IgD-negative memory B cell (primary cell): ENCODE measurements around the gene ITGB3. TPM values are rescaled to one million over a fixed set of nuclear protein-coding genes. Genes with fewer than 3 reads are reported as not detected.
A peak's percentile ranks its signal among the peaks of the same experiment; 100 is the strongest.
"Not testable (repeated sequence)": the region's sequence is repeated elsewhere in the genome, so short reads cannot be mapped to it uniquely, and the experiment has no call there.

Experiments
- H3K27ac Mint-ChIP-seq, 3 donors: one replicate each; pipeline ENCODE4 v1.8.0; 2020 to 2022; ENCODE audit warnings: mild to moderate bottlenecking in 3 of 3, mixed read lengths in 3 of 3, moderate library complexity in 1 of 3
- H3K27me3 Mint-ChIP-seq: one replicate; pipeline ENCODE4 v1.8.0; 2021; ENCODE audit warnings: mixed read lengths
- H3K36me3 Mint-ChIP-seq: one replicate; pipeline ENCODE4 v1.8.0; 2020; ENCODE audit warnings: mild to moderate bottlenecking, mixed read lengths
- H3K4me1 Mint-ChIP-seq, 3 donors: one replicate each; pipeline ENCODE4 v1.8.0; 2020 to 2022; ENCODE audit warnings: mixed read lengths in 3 of 3, mild to moderate bottlenecking in 1 of 3
- H3K4me3 Mint-ChIP-seq, 4 donors: one replicate each; pipeline ENCODE4 v1.8.0; 2020 to 2022; ENCODE audit warnings: mild to moderate bottlenecking in 4 of 4, mixed read lengths in 4 of 4, moderate library complexity in 3 of 4
- H3K9me3 Mint-ChIP-seq, 3 donors: one replicate each; pipeline ENCODE4 v1.8.0; 2020 to 2021; ENCODE audit warnings: mixed read lengths in 3 of 3, mild to moderate bottlenecking in 1 of 3
- polyA plus RNA-seq: library from polyadenylated mRNA; unstranded; fragments of 300-500 nt; fragmentation: Illumina TruSeq; gene quantifications from one replicate; pipeline ENCODE4 v1.2.3, GENCODE V29; 2021

Gene ITGB3
- 3.4 TPM for polyA plus RNA-seq

DNA sequence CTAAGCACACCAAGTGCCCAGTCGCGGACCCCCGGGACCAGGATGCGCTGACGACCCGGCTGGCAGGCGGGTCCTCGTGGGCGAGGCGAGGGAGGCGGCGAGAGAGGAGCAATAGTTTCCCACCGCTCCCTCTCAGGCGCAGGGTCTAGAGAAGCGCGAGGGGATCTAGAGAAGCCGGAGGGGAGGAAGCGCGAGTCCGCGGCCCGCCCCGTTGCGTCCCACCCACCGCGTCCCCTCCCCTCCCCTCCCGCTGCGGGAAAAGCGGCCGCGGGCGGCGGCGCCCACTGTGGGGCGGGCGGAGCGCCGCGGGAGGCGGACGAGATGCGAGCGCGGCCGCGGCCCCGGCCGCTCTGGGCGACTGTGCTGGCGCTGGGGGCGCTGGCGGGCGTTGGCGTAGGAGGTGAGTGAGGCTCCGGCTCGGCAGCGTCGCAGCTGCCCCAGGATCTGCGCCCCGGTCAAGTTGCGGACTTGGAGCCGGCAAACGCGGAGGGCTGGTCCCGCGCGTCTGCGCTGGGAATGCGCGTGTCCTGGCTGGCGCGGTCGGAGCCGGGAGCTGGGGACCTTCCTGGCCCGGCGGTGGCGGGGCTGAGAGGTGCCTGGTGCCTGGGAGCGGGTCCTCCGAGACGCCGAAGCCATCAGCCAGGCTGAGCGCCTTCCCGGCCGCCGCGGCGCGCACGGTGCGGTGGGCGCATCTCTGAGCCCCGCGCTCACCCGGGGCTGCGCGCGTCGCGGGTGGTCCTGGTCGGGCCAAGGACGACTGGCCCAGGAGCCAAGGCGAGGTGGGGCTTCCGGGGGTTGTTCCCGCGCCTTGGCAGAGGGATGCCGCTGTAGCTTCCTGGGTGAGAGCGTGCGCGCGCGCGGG, at the start of gene ITGB3:
ITGB3 (plus strand) TSS at position 287 of the 862 bp plus-strand sequence; CDS start at position 322, 35 bp downstream.
- Mint-ChIP-seq H3K27ac (peak within 1 kb of the TSS in 1 of 3 donors; percentile 82), H3K9me3 (no peaks in the 10 kb centered on the region), H3K36me3 (peaks cover 2% of the 10 kb centered on the region), H3K4me1 (peaks cover 4 to 6% (median 6%) of the 10 kb centered on the region in 3 donors), H3K4me3 (peak within 1 kb of the TSS; percentile 86 to 96 (median 90)), H3K27me3 (peaks cover 12% of the 10 kb centered on the region)

DNA sequence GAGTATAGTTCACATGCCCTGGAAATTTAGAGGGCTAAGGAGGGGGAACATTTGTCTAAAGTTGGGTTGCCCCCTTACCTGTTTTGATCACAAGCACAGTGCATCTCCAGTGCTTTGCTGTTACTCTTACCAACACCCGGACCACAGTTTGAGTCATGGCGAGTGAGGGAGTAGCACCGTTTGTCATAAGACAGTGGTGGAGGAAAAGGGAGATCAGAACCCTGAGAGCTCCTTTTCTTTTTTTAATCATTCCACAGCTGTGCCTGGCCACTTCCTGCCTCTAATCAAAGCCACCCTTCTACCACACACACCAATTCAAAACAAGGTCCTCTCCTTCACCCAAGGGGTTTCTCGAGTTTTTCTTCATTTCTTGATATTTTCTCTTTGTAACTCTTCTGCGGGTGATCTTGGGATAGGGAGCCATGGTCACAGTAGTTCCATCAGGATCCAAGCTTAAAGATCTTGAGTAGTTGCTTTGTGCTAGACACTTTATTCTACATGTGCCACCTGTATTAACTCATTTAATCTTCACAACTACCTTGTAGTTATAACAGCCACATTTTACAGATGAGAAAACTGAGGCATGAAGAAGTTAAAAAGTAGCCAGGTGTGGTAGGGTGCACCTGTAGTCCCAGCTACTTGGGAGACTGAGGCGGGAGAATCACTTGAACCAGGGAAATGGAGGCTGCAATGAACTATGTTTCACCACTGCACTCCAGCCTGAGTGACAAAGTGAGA, 49.5 kb upstream of the ITGB3 start:
- Mint-ChIP-seq H3K27me3 (no peaks in the 10 kb centered on the region), H3K27ac (peak overlapping the region; percentile 94 to 98 (median 96)), H3K36me3 (peaks cover 4% of the 10 kb centered on the region), H3K4me3 (peak overlapping the region; percentile 79 to 92 (median 84)), H3K9me3 (no peaks in the 10 kb centered on the region), H3K4me1 (peaks cover 56 to 69% (median 58%) of the 10 kb centered on the region in 3 donors)

DNA sequence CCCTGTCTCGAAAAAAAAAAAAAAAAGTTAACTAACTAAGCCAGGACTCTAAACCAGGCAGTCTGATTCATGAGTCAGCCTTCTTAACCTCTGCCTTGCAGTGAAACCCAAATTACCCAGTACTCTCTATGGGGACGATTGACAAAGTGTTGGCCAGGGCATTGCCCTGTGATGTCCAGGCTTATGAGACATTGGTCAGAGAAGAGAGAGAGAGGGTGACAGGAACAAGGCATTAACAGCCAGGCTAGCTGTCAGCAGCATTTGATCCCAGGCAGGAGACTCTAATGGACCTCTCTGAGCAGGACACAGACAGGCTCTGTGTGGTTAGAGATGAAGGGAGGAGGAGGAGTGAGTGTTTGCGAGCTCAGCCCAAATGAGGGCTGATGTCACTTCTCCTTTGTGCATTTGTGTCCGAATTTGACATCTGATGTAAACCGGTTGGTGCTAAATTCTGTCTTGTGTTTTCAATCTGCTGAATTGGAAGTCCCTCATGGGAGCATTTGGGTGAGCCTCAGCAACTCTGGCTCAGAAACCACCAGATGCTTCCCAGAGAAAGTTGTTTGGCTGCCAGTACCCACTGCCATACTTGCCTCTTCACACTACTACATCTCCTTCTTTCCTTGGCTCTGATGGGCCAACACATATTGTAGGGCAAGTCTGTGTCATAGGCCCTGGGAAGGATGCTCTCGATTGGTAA, 48.8 kb upstream of the ITGB3 start:
- Mint-ChIP-seq H3K9me3 (no peaks in the 10 kb centered on the region), H3K27me3 (no peaks in the 10 kb centered on the region), H3K27ac (peak overlapping the region; percentile 94 to 98 (median 96)), H3K36me3 (peaks cover 4% of the 10 kb centered on the region), H3K4me1 (peaks cover 55 to 66% (median 56%) of the 10 kb centered on the region in 3 donors), H3K4me3 (peak overlapping the region; percentile 79 to 92 (median 84))

DNA sequence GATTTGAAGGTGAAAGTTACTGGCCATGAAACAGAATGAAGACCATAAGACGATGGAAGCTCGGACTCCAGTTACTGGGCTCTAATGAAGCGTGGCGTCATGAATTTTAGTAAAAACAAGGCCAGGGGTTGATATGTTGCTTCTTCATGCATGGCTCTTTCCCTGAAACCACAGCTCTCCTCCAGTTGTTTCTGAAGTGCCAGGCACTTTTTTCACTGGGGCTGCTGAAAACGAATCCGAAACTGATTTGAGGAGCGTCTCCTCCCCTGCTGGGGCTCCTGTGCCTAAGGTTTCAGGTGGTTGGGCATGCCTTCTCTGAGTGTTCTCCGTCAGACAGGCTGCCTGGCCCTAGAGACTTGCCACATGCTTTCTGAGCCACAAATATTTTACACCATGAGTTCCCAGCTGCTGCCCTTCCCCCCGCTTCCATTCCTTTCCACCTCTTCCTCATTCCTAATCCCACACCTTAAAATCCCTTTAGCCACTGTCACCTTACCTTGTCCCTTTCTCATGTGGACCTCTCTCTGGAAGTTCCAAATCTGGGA, 48.1 kb upstream of the ITGB3 start:
- Mint-ChIP-seq H3K36me3 (peaks cover 2% of the 10 kb centered on the region), H3K9me3 (no peaks in the 10 kb centered on the region), H3K27ac (peak overlapping the region; percentile 94 to 98 (median 96)), H3K27me3 (no peaks in the 10 kb centered on the region), H3K4me3 (peak overlapping the region; percentile 79 to 92 (median 84)), H3K4me1 (peaks cover 49 to 59% (median 50%) of the 10 kb centered on the region in 3 donors)

DNA sequence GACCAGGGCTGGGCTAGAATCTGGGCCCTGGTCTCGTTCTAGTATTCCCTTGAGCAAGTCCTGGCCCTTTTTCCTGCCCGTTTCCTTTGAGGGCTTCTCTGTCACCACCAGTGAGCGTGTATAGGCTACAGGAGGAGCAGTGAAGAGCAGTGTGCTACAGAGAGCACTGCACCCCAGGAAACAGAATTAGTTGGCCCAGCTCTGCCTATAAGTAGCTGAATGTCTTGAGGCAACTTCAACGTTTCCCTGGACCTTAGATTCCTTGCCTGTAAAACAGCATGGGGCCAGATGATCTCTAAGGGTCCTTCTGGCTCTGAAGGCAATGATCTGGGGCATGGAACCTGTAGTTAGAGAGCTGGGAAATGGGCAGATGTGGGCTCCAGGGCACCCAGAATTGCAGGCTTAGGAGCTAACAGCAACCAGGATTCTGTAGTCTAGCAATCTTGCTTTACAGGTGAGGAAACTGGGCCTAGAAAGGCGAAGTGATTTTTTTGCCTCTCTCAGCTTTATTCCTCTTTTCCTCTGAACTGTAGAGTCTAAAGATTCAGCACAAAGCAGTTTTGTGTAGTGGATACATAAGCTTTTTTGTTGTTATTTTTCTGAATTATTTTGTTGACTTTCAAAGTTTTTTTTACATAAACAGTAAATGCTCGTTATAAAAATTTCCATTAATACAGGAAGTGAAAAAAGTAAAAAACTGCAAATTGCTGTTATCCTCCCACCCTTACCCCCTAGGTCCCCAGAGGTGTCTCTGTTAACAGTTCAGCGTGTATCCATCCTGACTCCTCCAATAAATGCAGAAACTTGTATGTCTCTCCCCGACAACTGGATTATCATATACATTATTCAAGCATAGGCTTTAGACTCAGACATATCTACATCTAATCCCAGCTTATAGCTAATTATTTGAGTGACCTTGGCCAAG, 46.2 kb upstream of the ITGB3 start:
- Mint-ChIP-seq H3K9me3 (no peaks in the 10 kb centered on the region), H3K36me3 (peaks cover 2% of the 10 kb centered on the region), H3K4me3 (peak overlapping the region in 2 of 4 donors; percentile 9 to 46), H3K4me1 (peaks cover 48 to 55% (median 50%) of the 10 kb centered on the region in 3 donors), H3K27ac (peak overlapping the region in 2 of 3 donors; percentile 94 to 98), H3K27me3 (no peaks in the 10 kb centered on the region)

DNA sequence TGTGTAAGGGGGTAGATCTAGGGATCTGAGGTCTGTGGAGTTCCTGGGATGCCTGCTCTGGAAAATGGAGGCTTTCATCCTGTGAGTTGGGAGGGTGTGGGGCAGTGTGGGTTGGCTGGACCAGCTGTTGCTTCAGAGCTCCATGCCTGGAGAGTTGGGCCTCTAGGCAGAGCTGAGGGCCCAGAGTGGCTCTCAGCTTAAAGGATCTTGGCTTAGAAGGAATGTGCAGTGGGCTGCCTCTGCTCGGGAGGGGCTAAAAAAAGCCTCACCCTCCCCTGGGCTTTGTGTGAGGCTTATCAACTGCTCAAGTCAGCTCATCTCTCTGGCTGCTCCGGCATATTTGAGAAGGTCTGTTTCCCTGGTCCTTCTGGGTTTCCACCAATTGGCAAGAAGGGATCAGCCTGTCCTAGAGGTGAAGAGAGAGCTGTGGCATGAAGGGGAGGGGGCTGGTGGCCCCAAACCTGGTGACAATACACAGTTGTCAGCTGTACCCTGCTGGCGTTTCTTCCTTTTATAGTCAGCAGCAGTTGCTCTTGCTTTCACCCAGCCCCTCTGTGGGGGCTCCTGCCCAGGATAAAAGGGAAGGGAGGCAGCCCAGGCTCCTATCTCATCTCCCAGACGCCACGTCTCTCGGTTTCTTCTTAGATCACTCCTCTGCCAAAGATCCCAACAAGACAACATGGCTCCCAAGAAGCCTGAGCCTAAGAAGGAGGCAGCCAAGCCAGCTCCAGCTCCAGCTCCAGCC, 44.7 kb upstream of the ITGB3 start, which contains the start of gene MYL4:
MYL4 (plus strand) TSS at position 605 of the 745 bp plus-strand sequence; CDS start at position 680, 75 bp downstream.
- Mint-ChIP-seq H3K4me1 (peaks cover 42 to 48% (median 44%) of the 10 kb centered on the region in 3 donors), H3K27me3 (no peaks in the 10 kb centered on the region), H3K36me3 (no peaks in the 10 kb centered on the region), H3K27ac (peak within 1 kb of the TSS; percentile 11 to 94 (median 31)), H3K4me3 (peak within 1 kb of the TSS in 1 of 4 donors; percentile 59), H3K9me3 (no peaks in the 10 kb centered on the region)

DNA sequence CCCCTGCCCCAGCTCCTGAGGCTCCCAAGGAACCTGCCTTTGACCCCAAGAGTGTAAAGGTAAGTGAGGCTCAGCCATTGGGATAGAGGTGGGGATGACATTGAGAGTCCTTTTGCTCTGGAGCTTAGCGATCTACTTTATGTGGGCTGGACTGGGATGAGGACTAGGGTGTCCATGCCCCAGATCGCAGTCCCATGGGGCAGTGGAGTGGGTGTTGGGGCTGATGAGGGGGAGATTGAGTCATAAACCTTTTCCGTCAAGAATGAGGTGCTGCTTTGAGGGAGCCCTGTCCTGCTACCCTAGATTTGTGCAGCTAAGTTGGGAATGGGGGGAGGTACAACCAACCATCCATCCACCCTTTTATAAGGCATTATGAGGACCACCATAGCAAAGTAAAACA, 44.1 kb upstream of the ITGB3 start:
- Mint-ChIP-seq H3K27ac (no peak overlapping the region), H3K9me3 (no peaks in the 10 kb centered on the region), H3K27me3 (no peaks in the 10 kb centered on the region), H3K4me1 (peaks cover 36 to 42% (median 39%) of the 10 kb centered on the region in 3 donors), H3K4me3 (no peak overlapping the region), H3K36me3 (no peaks in the 10 kb centered on the region)

DNA sequence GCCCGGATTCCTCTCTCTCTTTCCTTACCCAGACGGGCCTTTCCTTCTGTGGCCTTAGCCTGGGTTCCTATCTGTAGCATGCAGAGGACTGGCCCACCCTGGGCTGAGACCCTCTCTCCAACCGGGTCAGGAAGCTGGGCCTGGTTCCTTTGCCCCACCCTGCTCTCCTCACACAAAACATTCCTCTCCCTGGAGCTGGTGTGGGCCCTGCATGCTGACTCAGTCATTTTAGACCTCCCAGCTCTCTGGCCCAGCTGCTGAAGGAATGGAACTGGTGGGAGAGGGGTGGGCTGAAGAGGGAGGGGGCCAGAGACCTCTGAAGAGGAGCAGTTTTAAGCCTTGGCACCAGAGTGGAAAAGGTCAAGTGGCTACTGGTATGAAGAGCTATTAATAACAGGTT, 43.5 kb upstream of the ITGB3 start:
- peaks cover 30 to 36% (median 33%) of the 10 kb centered on the region in 3 donors for H3K4me1 Mint-ChIP-seq
- no peak overlapping the region for H3K4me3 Mint-ChIP-seq
- H3K27ac Mint-ChIP-seq, result peak overlapping the region in 1 of 3 donors; percentile 11
- H3K36me3 Mint-ChIP-seq, result no peaks in the 10 kb centered on the region
- H3K27me3 Mint-ChIP-seq, result no peaks in the 10 kb centered on the region
- H3K9me3 Mint-ChIP-seq, result no peaks in the 10 kb centered on the region

DNA sequence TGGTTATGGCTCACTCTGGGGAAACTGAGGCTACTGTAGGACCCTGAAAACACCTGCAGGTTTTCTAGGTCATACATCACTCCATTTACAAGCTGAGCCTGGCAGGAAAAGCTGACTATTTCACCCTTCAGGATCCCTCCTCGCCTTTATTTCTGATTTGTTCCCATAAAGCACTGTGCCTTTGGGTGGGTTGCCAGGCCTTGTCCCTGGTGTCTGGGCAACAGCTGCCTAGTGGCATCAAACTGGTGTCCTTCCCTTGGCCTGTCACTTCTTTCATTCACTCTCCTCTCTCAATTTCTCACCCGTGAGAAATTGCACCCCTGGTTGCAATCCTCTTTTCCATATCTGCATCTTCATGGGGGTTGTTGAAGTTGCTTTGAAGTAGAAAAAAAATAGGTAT, 42.8 kb upstream of the ITGB3 start:
- Mint-ChIP-seq H3K9me3 (no peaks in the 10 kb centered on the region), H3K4me1 (peaks cover 23 to 29% (median 29%) of the 10 kb centered on the region in 3 donors), H3K36me3 (no peaks in the 10 kb centered on the region), H3K4me3 (peak overlapping the region in 1 of 4 donors; percentile 41), H3K27ac (no peak overlapping the region), H3K27me3 (no peaks in the 10 kb centered on the region)

DNA sequence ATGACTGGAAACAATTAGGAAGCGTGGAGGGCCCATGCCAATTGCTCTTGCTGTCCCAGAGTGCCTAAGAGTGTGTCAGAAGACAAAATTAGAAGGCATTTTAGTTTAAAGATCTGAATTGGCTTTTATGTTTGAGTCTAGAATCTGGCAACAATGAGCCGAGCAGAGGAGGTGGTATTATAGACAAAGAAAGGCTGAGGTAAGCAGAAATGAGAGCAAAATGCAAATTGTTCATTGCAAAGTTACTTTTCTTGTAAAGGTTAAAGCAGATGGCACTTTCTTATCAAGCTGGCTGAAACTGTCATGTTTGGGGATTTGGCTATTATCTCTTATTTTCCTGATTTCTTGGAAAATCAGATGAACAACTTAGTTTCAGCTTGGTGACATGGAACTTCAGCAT, 41.2 kb upstream of the ITGB3 start:
- Mint-ChIP-seq H3K27ac (peak overlapping the region in 2 of 3 donors; percentile 21 to 33), H3K36me3 (no peaks in the 10 kb centered on the region), H3K9me3 (no peaks in the 10 kb centered on the region), H3K4me1 (peaks cover 8 to 22% (median 15%) of the 10 kb centered on the region in 3 donors), H3K27me3 (no peaks in the 10 kb centered on the region), H3K4me3 (no peak overlapping the region)

DNA sequence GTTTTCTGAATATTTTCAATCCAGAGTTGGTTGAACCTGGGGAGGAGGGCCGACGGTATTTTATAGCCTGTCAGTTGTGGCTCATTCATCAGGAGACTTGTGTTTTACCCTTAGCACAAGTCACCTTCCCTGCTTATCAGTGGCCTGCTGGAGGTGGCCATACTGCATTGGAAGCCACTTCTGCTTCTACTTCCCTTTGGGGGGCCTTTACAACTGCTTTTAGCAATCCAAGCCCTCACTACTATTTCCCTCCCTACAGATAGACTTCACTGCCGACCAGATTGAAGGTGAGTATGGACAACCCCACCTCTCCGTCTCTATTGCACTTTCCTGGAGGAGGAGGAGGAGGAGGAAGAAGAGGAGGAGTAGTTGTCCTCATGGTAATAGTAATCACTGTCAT, 40.1 kb upstream of the ITGB3 start:
- Mint-ChIP-seq H3K36me3 (no peaks in the 10 kb centered on the region), H3K4me1 (peaks cover 4 to 12% (median 5%) of the 10 kb centered on the region in 3 donors), H3K27ac (no peak overlapping the region), H3K9me3 (no peaks in the 10 kb centered on the region), H3K27me3 (no peaks in the 10 kb centered on the region), H3K4me3 (no peak overlapping the region)

DNA sequence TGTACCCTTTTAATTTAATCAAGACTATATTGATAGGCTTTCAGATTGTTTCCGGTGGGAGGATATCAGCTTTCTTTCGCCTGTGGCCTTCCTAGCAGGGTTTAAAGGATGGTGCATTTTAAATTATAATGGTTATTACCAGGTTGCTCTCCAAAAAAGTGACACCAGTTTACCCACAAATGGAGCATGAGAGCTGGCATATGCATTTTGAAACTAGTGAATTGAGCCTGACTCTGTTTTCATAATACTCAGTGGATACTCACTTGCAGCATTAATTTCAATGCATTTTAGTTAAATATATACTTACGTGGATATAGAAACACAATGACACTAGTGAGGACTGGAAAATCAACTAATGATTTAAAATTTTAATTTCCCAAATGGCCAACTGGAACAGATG, 38.7 kb upstream of the ITGB3 start:
- H3K9me3 Mint-ChIP-seq, result no peaks in the 10 kb centered on the region
- no peak overlapping the region for H3K4me3 Mint-ChIP-seq
- H3K4me1 Mint-ChIP-seq, result peaks cover 10 to 15% (median 12%) of the 10 kb centered on the region in 3 donors
- H3K36me3 Mint-ChIP-seq, result no peaks in the 10 kb centered on the region
- no peak overlapping the region for H3K27ac Mint-ChIP-seq
- H3K27me3 Mint-ChIP-seq, result peaks cover 3% of the 10 kb centered on the region

DNA sequence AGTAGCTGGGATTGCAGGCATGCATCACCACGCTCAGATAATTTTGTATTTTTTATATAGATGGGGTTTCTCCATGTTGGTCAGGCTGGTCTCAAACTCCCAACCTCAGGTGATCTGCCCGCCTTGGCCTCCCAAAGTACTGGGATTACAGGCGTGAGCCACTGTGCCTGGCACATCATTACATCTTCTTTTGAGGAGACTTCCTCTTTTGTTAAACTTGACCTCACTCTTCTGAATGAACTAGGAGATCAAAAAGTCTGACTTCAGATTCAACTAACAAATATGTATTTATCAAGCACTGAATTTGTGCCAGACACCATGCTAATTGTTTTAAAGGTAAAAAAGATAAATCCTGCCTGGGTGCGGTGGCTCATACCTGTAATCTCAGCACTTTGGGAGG, 36.8 kb upstream of the ITGB3 start:
- H3K4me1 Mint-ChIP-seq, result peaks cover 15 to 20% (median 15%) of the 10 kb centered on the region in 3 donors
- not testable (repeated sequence) for H3K36me3 Mint-ChIP-seq, H3K9me3 Mint-ChIP-seq, H3K4me3 Mint-ChIP-seq, H3K27me3 Mint-ChIP-seq, H3K27ac Mint-ChIP-seq
